HG02623 (cell line): ENCODE results near the gene GSTM3.
"Not testable (repeated sequence)": the region's sequence is repeated elsewhere in the genome, so short reads cannot be mapped to it uniquely, and the experiment has no call there.

Experiments
- ATAC-seq: cut with Tn5 transposase; IDR thresholded peaks from one replicate; pipeline ENCODE4 v1.9.1; 2021; ENCODE audit warnings: moderate library complexity; ENCODE audit not compliant: unreplicated experiment

The GSTM3 gene

DNA sequence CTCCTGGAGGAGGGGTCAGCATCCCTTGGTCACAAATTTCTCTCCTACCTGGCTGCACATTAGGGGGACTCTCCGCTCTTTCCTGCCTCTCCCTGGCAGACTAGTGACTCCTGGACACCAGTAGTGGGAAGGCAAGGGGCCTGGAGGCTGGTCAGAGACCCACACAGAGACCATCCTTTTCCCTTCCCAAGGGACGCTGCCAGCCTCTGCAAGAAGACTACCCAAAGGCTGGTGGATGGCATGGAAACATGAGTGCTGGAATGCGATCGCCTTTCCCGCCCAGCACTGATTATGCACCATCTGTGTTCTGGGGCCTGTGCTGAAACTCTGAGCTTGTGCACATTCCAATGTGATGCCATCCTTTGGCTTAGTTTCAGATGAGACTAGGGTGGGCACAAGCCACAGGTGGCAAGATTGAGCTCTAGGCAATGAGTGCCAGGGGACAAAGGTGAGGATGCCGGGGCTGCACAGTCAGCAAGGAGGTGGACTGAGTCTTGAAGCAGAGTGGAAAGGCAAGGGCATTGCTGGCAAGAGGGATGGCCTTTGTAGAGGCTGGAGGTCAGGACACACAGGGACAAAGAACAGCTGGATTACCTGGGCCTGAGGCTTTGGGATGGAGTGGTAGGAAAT is 35.5 kb upstream of the GSTM3 start:
- no peak for ATAC-seq

DNA sequence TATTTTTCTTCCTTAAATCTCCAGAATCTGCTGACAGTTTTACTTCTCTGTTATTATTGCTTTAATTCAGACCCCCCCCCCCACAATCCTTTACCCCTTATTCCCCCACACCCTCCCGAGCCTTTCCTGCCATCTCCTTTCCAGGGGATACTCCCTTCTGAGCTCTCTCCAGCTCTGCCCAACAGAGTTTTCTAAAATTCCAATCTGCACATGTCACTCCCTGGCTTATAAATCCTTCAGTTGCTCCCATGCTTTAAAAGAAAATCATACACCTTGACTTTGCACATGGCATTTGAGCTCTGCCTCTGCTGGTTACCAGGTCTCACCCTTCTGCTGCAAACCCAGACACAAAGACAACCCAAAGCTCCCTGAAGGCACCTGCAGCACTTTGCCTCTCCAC is 34.6 kb upstream of the GSTM3 start:
- ATAC-seq, result no peak

DNA sequence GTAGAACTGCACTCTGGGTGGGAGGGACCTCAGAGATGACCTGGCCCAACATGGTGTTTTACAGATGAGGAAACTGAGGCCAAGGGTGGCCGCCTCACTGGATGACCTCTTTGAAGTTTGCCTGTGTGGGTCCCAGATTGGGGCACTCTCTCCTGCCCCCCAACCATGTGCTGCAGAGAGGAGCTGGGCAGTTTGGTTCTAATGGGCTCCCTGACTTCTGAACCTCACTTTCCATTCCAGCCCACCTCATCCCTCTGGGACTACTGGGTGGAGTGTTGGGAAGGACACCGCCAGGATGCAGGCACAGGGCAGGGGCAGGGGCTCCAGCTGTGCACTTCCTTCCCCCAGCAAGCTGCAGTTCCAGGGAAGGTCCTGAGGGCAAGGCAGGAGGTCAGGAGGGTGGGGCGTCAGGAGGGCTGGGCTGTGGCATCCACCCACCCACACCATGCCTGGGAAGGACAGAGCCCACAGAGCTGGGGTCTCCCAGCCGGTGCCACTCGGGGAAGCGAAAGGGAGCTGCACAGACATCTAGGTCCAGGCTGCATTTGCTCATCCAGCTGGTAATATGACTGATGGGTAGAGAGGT is 33.2 kb upstream of the GSTM3 start:
- ATAC-seq, result no peak

DNA sequence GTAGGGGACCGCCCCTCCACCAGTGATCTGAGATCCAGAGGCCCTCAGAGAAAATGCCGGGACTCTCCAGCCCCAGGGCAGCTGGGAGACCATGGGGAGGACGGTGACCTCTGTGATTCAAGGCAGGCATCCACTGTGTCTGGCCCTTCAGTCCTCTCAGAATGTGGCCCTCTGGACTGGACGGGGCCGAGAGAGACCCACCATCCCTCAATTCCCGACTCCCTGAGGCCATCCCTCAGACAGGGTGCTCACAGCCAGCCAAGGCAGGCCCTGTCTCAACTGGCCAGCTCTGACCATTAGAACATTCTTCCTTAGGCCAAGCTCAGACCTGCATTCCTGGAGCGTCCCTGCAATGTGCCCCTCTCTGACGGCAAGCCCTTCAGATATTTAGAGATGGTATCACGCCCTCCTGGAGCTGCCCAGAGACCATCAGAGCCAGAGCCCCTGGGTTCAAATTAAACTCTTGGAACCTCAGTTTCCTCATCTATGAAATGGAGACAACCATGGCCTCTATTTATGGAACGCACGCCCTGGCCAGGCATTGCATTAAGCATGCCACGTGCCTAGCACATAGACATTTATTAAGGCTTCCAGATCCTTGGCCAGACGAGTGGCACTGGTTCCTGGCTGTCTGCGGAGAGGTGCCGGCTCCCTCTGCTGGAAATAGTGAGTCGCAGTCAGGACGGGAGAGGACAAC is 32.5 kb upstream of the GSTM3 start:
- ATAC-seq, result peak; percentile 61

DNA sequence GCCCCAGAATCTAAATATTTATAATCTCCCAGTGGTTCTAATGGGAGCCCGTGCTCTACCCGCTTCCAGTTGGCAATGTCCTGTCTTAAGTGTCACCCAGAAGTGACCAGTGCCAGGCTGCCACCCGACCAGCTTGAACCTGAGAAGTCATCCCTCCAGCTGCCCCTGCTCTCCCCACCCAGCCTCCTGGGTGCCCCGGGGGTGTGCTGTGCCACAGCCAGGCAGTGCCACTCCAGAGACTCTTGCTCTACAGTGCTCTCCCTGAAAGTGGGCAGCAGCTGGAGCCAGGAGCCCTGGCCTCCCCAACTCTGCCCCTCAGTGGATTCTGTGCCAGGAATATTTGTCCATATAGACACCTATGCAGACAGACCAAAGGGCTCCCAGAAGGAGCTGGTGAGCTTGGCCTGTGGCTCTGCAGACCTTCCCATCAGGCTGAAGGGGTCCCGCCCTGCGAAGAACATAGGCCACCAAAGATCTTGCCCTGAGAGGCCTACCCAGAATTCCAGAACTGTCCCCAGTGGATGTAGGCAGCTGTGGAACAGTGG is 31.9 kb upstream of the GSTM3 start:
- ATAC-seq, result no peak

DNA sequence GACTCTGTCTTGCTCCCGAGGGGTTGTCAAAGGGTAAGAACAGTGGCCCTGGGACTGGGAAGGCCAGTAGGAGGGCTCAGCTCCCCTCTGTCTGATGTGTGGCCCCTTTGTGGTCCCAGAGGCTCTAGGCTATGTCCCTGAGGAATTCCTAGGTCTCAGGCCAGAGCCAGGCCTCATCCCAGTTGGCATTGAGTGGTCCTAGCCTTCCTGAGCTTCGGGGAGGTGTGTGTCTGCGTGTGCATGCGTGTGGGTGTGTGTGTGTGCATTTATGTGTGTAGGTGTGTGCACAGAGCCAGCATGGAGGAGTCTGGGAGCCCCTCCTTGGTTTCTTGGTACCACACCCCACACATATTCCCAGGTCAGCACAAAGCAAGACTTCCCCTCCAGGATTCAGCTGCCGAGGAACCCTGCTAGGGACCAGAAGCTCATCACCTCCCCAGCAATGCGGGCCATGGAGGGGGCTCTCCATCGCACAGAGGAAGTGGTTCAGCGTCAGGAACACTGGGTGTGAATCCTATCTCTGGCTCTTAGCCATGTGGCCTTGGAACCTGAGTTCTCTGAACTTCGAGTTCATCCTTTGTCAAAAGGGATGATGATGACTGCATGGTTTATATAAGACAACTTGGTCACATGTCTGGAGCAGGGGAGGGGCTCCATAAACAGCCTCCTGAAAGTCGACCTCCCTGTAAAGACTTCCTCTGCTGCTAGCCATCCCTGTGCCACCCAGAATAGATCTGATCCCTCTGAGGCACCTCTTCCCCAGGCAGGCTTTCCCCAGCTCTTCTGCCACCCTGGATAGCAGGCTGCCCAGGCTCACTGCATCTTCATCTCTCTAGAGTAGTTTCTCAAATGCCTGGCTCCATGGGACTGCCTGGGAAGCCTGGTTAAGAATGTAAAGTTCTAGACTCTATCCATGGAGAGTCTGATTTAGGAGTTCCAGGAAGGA is 31.1 kb upstream of the GSTM3 start:
- ATAC-seq, result no peak

DNA sequence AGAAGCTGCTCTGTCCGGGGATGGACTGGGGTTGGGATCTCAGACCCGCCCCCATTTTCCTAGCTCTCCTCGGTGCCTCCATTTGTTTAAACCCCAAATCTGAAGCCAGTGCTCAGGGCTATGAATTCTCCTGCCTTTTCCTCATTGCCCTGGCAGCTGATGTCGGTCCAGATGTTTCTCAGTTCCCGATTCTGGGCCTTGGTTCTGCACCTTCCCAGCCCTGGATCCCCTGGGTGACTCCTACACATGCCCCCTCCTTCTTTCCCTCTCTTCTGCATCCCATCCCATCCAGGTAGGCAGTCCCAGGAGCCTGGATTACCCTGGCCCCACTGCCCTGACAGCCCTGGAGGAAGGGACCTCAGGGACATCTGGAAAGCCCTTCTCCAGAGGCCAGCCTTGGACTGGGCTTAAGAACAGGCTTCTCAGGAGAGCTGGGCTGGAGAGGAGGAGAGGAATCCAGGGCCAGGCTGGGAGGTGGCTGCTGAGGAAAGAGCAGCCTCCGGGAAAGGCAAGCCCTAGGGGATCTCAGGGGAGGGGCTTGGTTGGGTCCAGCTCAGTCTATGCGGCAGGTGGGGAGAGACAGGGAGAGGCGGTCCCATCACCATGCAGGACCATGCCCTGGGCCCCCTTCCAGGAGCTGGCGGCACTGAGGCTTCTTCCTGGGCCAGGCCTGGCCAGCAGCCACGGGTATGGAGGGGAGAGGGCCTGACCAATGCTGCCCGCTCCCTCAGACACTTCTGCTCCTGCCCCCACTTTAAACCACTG is 29.7 kb upstream of the GSTM3 start:
- ATAC-seq, result no peak

DNA sequence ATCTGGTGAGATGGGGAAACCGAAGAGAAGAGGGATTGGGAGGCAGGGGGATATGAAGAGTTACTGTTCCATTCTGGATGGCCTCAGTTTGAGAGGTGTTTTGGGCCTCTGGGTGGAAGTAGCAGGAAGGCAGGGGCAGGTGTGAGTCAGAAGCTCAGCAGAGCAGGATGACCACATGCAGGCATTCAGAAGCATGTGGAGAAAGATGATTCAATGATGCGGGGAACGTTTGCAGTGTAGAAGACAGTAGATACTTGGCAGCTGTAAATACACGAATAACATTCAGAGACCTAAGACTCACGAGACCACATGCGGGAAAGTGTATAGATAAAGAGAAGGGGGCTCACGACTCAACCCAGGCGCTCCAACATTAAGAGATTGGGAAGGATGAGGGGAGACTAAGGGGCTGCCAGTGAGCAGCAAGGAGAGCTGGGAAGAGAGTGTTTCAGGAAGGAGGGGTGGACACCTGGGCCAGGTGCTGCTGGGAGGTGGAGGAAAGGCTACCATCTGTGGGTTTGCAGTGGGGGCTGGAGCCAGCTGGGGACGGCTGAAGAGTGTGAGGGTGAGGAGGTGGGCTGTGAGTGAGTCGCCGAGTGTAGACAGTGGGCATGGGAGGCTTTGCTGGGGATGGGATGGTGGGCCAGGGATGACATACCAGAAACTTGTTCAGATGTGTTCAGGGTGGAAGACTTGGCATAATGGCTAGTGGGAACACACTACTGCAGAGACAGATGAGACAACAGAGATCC is 28.7 kb upstream of the GSTM3 start:
- ATAC-seq, result no peak

DNA sequence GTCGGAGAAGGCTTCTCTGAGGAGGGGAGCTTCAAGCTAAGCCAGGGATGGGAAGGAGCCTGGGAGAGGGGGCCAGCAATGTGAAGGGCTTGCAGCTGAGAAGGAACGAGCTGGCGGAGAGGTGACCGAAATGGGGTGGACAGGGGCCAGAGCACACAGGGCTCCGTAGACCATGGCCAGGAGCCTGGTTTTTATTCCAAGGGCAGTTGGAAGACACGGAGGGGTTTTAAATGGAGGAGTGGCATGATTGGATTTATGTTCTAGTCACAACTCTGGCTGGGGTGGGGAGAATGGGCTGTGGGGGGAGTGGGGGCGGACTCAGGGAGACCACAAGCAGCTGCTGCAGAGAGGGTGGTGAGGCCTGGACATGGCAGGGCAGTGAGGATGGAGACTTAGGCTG is 28.0 kb upstream of the GSTM3 start:
- ATAC-seq, result no peak

DNA sequence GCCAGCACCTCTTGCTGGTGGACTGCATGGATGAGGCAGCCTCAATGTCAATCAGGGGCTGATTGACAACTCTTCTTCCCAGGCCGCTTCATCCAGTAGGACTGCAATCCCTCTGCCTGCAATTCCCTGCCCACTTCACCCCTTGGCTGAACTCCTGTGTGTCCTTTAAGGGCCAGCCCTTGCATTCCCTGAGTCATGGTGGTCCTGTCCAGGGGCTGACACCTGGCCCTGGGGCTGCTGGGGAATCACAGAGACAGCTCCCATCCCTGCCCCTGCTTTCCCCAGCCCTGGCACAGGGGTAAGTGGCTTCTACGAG is 27.5 kb upstream of the GSTM3 start:
- ATAC-seq, result no peak

DNA sequence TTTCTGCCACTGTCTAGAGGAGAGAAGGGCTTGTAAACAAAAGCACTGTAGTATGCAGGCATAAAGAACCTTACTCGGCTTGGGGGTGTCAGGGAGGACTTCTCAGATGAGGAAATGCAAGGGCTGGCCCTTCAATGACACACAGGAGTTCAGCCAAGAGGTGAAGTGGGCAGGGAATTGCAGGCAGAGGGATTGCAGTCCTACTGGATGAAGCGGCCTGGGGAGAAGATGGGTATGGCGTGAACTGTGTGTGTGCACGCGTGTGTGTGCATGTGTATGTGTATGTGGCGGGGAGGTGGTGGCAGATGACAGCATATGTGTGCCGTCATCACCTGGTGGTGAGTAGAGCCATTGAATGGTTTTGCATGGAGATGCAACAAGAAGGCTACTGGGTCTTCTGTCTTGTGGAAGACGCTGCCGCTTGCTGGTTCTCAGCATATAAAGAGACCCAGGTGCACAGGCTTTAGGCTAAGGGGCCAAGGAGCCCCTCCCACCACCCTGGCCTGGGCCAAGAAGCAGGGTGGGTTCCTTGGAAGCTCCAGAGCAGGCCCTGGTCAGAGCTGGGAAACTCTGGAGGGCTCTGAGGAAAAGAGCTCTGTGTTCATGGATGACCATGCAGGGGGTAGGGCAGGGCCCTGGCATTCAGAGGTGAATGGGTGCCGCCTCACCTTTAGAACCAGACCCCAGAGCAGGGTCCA is 26.9 kb upstream of the GSTM3 start:
- no peak for ATAC-seq

DNA sequence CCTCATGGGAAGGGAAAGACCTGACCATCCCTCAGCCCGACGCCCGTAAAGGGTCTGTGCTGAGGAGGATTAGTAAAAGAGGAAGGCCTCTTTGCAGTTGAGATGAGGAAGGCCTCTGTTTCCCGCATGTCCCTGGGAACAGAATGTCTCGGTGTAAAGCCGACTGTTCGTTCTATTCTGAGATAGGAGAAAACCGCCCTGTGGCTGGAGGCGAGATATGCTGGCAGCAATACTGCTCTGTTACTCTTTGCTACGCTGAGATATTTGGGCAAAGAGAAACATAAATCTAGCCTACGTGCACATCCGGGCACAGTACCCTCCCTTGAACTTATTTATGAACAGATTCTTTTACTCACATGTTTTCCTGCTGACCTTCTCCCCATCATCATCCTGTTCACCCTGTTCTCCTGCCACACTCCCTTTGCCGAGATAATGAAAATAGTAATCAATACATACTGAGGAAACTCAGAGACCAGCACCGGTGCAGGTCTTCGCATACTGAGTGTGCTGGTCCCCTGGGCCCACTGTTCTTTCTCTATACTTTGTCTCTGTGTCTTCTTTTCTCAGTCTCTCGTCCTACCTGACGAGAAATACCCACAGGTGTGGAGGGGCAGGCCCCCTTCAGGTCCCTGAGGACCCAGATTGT is 26.3 kb upstream of the GSTM3 start:
- ATAC-seq, result not testable (repeated sequence)

DNA sequence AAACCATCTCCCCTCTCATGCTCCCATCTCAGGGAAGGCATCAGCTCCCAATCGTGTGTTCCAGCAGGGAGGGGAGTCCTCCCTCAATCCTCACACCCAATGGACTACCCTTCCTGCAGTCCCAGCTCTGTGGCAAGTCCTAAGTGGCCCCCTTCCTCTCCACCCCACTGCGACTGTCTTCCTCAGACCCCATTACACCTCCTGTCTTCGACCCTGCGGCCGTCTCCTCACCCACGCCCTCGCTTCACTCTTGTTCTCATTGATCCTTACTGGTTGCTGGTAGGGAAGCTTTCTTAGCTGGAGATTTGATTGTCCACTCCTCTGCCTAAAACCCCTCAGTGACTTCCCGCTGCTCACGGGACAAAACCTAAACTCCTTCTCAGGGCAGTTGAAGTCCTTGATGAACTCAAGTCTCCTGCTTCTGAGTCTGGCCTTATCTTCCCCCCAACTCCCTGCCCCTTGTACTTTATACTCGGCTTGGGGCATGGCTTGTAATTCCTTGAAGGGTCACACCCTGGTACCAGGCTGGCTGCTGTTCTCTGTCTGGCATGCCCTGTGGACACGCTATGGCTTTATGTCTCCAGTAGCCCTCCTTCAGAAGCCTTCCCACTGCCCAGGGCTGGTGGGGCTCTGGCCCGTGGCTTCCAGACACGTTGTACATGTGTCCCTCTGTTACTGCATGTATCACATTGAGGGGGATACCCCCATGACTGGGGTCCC is 25.2 kb upstream of the GSTM3 start:
- no peak for ATAC-seq

DNA sequence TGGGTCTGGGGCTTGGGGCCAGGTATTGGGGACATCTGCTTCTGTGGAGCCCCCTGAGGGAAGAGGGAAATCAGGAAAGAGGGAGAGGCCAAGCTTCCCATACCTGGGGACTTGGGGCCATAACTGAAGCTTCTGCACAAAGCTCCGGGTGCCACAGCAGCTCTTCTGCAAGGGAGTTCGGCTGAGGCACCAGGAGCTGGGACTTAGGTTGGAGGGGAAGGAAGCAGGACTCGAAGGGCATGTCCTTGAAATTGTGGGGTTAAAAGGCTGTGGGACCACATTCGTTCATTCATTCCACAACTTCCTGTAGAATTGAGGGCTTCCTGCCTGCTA is 24.6 kb upstream of the GSTM3 start:
- ATAC-seq, result no peak

DNA sequence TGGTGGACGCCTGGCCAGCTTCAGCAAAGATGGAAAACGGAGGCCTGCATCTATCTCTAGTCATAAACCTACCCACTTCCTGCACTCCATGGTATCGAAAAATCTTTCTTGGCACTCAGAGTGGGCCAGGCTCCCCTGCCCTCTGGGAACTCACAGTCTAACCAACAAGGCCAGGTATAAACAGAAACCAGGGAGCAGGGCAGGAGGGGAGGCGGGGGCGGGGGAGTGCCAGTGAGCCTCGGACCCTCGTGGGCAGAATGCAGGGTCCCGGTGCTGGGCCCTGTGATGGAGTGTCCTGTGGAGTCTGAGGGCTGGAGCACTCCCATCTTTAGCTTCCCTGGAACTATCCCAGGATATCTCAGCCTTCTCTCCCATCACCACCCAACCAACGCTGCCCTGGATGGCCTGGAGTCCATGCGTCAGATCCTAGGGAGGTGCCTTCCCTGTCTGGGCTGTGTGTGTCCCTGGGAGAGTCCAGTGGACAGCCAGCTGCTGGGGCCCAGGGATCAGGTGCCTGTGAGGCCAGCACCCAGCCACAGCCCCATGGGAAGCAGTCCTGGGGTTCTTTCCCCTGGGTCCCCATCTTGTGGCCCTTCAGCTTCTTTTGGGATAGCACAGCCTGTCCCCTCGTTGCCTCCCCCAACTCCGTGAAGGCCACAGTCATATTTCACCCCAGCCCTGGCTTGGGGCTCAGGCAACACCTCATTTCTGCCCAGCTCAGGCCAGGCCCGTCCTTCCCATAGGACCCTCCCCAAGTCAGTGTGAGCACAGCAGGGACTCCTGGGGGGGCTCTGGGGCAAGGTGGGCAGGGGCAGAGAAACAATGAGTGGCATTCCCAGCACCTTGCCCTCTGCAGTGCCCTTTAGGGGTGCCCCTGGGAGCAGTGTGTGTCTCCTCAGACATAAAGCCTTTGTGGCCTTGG is 24.0 kb upstream of the GSTM3 start:
- no peak for ATAC-seq

DNA sequence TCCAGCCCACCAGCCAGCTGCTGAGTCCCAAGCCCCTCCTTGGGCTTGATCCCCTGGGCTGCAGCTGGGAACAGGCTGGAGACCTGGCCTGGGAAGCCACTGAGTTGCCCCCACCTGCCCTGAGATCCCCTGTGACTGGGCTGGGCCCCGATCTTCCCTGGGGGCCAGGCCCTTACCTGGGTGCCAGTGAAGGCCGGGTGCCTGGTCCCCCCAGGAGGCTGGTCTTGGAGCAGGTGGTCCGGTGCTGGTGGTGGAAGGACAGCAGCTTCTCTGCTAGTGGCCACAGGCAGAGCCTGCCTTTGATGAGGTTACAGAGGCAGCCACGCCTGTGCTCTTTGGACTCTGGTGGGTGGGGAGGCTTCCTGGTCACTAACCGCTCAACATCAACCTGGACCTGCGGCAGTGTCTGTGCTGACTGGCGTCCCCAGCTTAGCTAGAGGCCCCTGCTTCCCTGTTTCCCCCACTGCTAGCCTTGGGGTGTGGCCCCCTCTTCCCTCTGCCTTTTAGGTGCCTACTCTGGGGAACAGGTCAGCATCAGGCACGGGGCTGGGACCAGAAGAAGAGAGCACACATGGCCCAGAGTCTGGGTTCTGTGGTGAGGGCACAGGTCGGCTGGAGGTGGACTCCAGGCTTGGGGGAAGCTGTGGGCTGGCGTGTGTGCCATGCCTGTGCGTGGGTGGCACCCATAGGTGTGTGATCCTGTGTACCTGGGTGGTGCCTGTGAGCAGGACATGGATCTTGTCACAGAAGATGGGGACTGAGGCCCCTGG is 23.0 kb upstream of the GSTM3 start, which contains the start of gene EPS8L3:
EPS8L3 (minus strand) TSS at position 278 of the 770 bp plus-strand sequence. CDS start 2,174 bp downstream, outside the sequence.
- no peak for ATAC-seq
